ENCODE data around the gene VEGFB.

The VEGFB gene

DNA sequence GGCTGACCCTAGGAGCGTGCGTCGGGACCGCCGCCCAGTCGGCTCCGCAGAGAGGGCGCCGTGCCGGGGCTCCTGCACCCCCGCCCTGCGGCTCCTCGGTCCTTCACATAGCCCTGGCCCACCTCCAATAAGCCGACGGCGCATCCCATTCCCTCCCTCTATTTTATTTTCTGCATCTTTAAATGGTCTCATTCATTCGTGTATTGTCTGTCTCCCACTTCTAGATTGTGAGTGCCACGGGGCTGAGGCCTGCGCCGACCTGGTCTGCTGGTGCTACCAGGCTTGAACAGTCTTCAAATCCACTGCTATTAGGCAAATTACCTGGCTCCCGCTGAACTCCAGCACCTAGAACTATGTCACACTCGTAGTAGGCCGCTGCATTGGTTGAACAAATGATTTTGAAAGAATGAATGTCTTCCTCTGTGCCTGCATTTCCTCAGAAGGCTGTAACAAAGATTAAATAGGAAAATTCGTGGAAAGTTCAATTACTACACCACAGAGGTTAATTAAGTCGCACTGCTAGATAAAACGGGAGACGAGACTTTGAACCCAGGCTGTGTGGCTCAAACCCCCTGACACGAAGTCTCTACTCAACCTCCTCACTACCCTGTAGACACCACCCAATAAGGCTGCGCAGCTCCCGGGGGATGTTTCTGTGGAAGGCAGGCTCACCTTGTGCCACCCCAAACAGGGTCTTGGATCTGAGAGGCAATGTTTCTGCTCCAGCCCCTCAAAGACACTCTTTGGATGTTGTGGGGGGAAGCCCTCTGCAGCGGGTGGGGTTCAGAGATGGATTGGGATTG is 13.5 kb downstream of the VEGFB start:
- no peak for FAIRE-seq

DNA sequence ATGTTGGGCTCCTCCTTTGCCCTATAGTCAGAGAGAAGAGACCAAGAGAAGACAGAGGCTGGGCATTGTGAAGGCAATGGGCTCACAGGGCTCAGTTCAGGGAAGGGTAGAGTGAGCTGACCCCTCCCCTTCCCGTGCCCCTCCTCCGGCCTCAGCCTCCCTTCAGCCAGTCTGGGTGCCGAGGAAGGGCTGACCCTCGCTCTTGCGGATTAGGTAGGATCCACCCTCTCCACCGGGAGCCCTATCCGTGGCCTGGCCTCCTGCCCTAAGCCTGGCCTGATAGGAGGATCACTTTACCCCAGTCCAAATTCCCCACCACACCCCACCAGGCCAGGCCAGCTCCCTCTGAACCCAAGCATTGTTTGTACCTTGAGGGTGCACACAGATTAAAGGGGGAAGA is 14.2 kb downstream of the VEGFB start:
- no peak for FAIRE-seq

DNA sequence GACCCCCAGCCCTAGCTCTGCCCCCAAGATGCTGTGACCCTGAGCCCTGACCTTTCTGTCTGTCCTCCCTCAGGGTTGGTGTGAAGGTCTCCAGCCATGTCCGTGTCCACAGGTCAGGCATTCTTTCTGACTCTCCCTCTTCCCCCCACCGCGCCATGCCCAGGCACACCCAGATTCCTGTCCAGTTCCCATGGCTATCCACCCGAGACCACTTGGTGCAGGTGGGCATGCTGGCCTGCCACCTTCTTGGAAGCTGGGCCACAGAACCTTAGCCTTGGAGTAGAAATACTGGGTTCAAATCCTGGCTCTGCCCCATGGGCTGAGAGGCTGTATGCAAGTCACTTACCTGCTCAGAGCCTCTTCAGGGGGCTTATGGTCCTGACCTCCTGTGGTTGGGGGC is 14.7 kb downstream of the VEGFB start:
- no peak for FAIRE-seq

DNA sequence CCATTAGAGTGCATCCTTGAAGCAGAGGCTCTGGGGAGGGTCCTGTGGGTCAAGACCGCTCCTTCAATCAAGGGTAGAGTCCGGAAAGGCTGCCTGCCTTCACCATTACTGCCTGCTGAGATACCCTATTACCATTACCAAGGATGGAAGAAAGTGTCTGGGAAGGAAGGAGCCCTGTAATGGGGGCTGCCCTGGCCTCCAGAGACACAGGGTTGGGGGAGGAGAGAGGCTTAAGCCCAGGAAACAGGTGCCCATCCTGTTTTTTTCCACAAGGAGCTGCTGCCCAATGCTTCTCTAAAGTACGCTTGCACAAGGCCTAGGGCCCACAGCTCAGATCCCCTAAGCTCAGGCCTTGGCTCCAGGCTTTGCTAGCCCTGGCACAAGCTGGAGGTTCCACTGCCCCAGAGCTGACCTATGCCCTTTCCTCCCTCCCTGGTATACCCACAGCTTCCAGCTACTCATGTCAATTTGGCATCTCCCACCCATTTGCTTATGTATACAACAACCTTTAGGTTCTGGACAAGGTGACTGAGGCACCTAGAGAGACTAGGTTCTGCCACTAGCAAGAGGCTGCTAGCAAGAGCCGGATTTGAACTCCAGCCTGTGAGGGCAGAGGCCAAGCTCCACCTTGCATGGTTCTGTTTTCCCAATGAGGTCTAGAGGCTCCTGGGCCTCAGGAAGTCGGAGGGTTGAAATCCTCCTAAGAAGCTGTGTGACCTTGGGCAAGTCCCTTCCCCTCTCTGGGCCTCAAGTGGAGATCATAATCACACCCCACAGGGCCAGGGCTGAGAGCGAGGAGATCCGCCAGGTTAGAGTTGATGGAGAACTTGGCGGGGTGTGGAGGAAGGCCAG is 15.4 kb downstream of the VEGFB start:
- FAIRE-seq: no peak

DNA sequence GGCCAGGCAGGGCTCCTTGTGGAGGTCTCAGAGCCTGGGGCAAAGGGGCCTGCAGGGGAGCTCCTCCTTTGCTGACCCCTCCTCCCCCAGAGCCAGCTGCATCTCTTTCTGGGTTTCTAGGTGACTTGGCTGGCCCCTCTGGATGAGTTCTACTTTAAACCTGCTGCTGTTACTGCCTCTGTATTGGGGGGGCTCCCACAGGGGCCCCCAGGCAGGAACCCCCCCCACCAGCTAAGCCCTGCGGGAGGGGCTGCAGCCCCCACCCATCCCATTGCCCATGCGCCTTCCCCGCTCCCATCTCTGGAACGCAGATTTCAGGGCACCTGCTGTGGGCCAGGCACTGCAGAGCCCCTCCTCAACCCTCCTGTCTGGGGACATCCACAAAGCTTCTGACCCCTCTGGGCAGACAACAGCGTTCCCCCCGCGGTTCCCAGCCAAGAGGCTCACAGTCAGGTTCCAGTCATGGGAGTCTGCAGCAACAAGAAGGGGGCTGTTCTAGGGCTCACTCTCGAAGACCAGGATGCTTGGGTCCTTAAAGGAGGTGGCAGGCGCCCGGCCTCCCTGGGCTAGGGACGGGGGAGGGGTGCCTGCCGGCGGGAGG is 16.1 kb downstream of the VEGFB start:
- no peak for FAIRE-seq

DNA sequence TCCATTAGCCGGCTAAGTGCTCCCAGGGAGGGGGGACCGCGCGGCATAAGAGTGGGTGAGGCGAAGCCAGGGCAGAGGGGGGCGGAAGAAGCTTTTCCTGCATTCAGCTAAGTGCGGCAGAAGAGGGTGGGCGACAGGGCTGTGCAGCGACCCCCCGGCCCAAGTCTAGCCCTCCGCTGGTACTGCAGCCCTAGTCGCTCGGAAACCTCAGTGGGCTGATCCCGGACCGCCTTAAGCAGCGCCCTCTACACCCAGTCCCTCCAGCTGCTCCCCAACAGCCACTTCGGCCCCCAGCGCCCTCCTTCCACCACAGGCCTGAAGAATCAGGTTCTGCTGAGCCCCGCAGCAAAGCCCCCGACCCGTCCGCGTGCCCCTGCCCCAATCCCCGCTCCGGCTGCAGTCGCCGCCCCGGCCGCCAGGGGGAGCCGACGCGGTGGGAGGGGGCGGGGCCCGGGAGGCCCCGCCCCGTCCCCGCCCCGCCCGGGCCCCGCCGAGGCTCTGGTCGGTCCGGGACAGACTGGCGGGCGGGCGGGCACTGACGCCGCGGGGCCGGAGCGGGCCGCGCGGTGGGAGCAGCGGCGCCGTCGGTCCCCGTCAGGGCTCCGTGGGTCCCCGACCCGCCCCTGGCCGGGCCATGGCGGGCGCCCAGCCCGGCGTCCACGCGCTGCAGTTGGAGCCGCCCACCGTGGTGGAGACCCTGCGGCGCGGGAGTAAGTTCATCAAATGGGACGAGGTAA is 16.8 kb downstream of the VEGFB start, which contains the start of gene PLCB3:
Gene PLCB3 (plus strand): TSS at position 515 of the 737 bp plus-strand sequence. CDS start 120 bp downstream, at position 635.
- FAIRE-seq: no peak

DNA sequence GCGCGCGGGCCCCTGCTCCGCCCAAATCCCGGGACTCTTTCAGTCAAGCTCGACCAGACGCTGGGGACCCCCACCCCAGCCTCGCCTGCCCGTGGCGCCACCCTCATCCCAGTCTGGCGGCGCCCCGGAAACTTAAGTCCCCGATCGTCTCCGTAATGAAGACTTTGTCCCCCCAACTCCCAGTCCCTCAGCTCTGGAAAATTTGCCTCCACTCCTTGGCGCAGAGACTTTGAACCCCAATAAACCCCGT is 17.3 kb downstream of the VEGFB start:
- no peak for FAIRE-seq

DNA sequence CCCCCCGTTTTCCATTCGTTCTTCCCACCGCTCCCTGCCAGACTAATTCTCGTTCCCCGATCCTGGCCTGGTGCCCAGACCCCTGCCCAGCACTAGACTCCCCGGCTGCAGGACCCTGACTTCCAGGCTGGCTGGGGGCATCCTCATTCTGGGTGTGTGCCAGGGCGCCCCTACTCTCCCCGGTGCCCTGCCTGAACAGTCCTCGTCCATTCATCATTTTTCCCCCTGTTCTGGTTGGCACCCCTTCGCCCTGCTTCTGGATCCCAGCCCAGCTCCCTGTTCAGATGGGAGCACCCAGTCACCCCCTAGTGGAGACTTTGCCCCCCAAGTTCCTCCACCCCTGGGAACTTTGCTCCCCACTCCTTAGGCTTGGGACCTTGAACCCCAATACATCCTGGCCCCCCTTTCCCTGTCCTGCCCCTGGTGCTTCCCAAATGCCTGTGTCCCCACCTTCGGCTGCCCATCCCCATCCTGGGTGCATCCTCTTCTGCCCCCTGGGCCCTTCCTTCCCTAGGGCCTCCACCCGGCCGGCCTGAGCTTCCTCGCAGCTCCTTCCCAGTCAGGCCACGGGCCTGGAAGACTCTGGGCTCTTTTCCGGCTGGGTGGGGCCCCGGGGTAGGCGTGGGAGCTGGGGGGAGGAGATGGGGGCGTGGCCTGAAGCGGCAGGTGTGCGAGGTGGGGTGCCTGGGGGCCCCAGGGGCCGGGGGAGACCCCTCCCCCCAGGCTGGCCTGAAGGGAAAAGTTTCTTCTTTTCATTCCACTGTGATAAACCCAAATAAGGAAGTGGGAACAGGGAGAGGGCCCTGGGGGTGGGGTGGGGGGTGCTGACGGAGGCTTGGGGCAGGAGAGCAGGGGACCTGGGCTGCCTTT is 17.9 kb downstream of the VEGFB start:
- FAIRE-seq: no peak

DNA sequence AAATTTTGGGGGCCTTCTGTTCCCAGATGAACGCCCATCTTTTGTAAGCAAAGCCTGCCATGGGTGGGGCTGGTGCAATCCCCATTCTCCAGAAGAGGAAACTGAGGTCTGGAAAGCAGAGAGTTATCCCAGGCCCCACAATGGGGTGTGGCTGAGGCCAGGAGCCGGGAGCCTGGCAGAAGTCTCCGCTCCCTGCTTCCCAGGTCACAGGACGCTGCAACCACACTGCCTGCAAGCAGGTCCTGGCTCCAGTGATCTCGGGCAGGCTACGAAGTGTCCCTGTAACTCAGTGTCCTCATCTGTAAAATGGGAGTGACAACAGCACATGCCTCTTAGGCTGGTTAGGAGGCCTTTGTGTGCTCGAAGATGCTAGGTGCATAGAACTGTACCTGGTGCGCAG is 18.7 kb downstream of the VEGFB start:
- FAIRE-seq: no peak

DNA sequence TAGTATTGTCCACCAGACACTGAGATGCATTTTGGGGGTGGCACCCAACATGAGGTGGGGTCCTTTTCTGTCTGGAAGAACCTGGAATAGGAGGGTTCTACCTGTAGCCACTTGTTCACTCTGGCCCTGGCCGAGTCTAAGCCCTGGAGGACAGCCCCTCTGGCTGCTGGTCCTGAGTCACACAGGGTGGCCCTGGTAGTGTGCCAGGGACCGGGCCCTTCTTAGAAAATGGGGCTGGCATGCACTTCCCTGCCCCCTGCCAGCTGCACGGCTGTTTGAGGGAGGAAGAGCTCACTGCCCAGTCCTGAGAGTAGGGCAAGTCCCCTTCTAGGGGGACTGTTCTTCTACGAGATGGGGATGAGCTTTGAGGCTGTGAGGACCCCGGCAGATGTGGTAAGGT is 19.1 kb downstream of the VEGFB start:
- no peak for FAIRE-seq

DNA sequence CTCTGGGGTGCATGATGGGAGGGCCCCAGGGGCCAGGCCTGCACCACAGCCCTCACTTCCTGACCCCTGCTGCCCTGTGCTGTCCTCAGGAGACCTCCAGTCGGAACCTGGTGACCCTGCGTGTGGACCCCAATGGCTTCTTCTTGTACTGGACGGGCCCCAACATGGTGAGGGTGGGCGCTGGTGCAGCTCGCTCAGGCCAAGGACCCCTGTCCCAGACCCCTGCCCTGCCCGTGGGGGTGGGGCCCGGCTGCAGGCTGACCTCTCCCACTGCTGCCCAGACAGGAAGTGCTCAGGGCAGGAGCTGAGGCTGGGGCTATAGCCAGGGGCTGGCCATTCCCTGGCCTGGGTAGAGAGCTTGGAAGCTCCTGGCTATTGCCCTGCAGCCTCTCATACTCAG is 19.9 kb downstream of the VEGFB start:
- FAIRE-seq: no peak

DNA sequence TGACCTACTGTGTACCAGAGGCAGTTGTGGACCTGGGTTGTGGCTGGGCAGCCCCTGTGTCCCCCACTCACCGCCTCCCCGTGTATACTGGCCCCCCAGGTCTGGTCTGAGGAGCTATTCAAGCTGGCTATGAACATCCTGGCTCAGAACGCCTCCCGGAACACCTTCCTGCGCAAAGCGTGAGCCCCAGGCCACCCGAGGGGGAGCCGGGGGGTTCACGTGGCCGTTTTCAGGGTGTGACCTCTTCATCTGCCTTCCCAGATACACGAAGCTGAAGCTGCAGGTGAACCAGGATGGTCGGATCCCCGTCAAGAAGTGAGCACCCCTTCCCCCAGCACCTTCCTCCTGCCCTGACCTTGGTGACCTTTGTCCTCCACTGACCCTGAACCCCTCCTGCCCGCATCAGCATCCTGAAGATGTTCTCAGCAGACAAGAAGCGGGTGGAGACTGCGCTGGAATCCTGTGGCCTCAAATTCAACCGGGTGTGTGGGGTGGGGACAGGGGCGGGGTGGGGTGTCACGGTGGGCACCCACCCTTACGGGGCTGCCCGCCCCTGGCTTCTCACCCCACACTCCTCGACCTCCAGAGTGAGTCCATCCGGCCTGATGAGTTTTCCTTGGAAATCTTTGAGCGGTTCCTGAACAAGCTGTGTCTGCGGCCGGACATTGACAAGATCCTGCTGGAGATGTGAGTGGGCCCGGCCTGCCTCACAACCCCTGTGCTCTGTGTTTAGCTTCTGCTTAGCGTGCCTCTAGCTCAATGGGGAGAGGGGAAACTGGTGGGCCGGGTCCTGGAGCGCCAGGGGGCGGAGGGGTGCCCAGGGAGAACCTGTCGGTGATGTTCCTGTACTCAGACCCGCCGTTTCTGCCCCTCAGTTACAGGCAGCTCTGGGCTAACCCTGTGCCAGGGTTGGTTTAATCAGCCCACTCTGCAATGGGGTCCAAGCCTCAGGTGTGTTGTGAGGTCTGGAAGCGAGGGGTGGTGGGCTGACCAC is 21.0 kb downstream of the VEGFB start:
- no peak for FAIRE-seq

DNA sequence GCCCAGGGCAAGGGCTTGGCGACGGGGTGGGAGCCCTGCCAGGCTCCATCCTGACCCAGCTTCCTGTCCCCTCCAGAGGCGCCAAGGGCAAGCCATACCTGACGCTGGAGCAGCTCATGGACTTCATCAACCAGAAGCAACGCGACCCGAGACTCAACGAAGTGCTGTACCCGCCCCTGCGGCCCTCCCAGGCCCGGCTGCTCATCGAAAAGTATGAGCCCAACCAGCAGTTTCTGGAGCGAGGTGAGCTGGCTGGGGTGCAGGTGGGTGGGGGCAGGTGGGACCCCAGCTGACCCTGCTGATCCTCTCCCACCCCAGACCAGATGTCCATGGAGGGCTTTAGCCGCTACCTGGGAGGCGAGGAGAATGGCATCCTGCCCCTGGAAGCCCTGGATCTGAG is 21.9 kb downstream of the VEGFB start:
- FAIRE-seq: no peak

DNA sequence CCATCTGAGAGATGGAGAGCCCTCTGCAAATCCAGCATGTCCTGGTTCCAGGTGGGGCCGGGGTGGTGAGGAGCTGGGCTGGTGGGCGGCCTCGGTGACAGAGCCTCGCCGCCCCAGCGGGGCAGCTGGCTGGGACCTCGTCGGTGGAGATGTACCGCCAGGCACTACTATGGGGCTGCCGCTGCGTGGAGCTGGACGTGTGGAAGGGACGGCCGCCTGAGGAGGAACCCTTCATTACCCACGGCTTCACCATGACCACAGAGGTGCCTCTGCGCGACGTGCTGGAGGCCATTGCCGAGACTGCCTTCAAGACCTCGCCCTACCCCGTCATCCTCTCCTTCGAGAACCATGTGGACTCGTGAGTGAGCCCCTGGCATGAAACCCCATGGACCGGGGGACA is 24.0 kb downstream of the VEGFB start:
- no peak for FAIRE-seq

DNA sequence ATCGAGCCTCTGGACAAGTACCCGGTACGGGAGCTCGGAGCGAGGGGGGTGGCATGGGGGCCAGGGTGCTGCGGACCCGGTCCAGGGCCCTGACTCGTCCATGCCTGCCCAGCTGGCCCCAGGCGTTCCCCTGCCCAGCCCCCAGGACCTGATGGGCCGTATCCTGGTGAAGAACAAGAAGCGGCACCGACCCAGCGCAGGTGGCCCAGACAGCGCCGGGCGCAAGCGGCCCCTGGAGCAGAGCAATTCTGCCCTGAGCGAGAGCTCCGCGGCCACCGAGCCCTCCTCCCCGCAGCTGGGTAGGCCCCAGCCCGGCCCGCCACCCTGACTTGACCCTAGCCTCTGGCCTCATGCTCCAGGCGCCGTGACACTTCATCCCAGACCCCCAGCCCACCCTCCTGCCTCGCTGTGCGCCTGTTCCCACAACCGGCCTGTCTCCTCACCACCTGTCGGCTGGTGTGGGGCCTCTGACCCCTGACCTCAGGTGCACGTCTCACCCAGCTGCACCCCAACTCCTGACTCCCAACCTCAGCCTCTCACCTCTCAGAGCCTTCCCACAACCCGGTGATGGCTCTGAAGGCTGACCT is 24.7 kb downstream of the VEGFB start:
- no peak for FAIRE-seq

DNA sequence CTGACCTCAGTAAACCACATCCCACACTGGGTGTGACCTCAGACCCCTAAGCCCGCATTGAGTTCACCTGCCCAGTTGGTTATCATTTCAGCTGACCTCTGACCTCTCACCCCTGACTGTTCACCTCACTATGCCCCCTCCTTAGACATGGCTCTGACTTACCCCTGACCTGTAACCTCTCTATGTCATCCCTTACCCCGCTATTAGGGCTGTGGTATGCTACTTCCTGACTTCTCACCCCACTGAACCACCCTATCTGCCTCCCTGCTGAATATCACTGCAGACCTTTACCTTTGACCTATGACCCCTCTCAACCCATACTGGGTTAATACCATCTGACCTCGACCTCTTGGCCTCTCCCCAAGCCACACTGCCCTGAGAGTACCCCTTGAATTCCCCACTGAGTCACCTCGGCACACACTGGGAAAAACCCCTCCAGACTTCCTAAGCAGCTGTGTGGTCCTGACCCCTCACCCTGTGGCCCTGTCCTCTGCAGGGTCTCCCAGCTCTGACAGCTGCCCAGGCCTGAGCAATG is 25.2 kb downstream of the VEGFB start:
- no peak for FAIRE-seq

DNA sequence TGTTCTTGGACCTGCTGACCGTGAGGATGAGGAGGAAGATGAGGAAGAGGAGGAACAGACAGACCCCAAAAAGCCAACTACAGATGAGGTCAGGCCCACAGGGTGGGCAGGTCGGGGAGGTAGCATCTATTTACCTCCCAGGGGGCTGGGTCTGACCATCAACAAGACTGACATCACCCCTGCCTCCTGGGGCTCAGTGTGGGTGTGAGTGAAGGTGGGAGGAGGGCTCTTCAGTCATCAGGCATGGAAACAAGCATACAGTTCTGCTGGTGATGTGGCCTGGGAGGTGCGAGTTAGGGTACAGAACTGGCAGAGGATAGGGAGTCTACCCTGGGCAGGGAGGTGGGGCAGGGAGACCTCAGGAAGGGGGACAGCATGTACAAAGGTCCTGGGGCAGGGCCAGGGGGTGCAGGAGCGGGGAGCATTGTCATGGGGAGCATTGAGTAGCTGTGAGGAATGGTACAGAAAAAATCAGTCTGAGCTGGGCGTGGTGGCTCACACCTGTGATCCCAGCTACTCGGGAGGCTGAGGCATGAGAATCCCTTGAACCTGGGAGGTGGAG is 25.8 kb downstream of the VEGFB start:
- FAIRE-seq: no peak

DNA sequence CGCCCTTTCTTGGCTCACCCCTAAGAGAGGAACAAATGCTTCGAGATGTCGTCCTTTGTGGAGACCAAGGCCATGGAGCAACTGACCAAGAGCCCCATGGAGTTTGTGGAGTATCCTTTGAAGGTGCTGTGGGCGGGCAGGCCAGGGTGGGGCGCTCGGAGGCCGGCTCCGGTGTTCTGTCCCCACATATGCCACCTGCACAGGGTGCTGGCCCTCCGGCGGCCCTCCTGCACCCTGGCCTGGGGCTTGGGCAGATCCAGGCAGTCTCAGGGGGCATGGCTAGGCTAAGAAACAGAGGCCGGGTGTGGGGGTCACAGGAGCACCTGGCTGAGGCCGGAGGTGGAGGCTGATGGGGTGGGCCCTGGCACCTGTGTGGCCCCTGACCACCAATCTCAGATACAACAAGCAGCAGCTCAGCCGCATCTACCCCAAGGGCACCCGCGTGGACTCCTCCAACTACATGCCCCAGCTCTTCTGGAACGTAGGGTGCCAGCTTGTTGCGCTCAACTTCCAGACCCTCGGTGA is 27.2 kb downstream of the VEGFB start:
- FAIRE-seq: no peak

DNA sequence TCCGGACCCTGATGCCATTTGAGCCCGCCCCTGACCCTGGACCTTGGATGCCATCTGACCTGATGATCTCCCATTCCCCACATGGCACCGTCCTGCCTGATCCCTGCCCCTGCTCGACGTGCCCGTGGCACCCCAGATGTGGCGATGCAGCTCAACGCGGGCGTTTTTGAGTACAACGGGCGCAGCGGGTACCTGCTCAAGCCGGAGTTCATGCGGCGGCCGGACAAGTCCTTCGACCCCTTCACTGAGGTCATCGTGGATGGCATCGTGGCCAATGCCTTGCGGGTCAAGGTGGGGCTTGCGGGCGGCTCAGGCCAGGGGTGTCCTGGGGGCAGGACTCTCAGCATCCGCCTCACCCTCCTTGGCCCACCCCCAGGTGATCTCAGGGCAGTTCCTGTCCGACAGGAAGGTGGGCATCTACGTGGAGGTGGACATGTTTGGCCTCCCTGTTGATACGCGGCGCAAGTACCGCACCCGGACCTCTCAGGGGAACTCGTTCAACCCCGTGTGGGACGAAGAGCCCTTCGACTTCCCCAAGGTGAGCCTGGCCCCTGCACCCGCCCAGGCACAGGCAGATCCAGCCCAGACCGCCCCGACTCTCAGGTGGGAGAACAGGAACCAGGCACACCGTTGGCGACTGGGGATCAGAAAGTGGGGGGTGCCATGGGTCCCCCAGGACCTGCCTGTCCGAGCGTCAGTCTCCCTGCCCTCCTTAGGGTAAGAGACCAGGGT is 28.1 kb downstream of the VEGFB start:
- FAIRE-seq: no peak

Measured in TTC549 (cell line).